NCI-H82 (cell line): ENCODE results near the gene ZC3H12D.
"Not testable (repeated sequence)": the region's sequence is repeated elsewhere in the genome, so short reads cannot be mapped to it uniquely, and the experiment has no call there.

Experiments used
- DNase-seq: peaks from one replicate; lab custom pipeline; 2025; lab: John Stamatoyannopoulos, UW

Gene ZC3H12D

GRCh38 chr6:149483849-149484655 lies 762 bp downstream of the ZC3H12D start:
- DNase-seq: no peak

GRCh38 chr6:149483334-149483725 lies 1.5 kb downstream of the ZC3H12D start:
- no peak for DNase-seq

DNA sequence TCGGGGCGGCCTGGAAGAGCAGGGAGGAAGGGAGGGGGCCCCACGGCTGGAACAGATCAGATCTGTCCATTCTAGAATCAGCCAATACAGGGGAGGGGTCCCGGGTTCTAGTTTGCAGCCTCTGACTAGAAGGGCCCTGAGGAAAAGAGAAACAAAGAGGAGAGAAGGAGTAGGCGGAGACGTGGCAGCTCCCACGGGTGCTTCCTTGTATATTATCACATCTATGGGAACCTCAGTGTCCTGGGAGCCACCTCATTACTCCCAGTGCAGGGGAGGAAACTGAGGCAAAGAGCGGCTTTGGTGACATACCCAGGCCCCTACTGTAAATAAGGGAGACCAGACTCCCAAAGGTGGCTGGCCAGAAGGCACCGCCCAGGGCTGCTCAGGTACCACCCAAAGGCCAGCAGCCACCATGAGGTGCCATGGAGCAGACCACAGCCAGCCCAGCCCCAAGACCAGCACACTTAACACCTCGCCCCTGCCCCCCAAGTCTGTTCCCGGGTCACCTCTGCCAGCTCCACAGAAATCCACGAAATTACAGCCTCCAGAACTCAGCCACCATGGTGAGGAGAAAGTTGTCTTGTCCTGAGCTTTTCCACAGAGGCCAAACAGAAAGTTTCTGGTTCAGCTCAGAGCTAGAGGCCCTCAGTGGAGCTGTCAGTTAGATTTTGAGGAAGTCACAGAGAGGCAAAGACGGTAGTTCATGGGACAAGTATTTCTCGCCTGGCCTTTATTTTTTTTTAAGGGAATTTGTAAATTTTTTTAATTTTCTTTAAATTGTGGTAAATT lies 2.1 kb downstream of the ZC3H12D start:
- no peak for DNase-seq

- no peak for DNase-seq
Observed at GRCh38 chr6:149480502-149481280, 4.1 kb downstream of the ZC3H12D start.

DNA sequence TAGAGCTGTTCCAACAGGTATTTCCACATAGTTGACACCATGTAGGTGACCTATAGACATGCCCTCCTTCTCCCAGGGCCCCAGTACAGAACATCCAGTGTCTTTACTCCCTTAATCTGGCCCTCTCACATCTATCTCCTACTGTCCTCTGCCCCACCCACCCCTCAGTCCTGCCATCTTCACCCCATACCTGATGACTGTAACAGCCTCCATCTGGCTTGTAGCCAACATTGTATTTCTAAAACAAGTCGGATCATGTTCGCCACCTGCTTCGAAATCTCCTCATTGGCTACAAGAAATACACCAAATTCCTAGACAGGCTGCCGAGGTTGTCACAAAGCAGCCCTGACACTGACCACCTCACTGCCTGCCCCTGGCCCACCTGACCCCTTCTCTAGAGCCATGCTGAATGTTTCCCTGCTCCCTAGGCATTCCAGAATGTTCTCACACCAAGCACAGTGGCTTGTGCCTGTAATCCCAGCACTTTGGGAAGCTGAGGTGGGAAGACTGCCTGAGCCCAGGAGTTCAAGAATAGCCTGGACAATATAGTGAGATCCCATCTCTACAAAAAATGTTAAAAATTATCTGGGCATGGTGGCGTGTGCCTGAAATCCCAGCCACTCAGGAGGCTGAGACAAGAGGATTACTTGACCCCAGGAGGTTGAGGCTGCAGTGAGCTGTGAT lies 6.0 kb downstream of the ZC3H12D start:
- peak; percentile 26 for DNase-seq

- no peak for DNase-seq
Observed at GRCh38 chr6:149477544-149477943, 7.3 kb downstream of the ZC3H12D start.

DNA sequence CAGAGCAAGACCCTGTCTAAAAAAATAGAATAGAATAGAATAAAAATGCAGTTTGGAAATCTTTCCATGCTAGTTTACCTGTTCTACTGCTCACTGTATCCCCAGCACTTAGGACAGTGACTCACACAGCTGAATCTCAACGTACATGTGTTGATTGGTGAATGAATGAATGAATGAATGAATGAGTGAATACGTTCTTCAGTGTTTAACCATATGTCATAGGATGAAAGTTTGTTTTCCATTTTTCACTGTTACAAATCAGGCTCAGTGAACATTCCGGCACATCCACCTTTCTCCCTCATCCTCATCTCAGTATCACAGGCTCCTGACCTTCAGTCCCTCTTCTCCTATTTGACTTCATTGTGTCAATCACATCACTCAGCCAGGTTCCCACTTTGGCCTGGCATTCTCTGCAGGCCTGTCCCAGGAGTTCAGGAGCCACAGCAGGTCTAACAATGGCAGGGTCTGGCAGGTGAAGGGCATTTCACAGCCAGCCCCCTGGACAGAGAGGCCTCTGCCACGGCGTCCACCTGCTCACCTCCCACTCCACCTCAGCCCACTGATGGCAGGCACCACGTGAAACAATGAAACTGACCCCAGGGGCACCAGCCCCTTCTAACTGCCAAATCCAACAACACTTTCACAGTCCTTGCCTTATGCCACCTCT lies 7.9 kb downstream of the ZC3H12D start:
- DNase-seq: no peak

- no peak for DNase-seq
Observed at GRCh38 chr6:149474108-149474935, 10.5 kb downstream of the ZC3H12D start.

GRCh38 chr6:149473080-149474052 lies 11.4 kb downstream of the ZC3H12D start:
- DNase-seq: peak; percentile 65

- DNase-seq: no peak
Observed at GRCh38 chr6:149472241-149472640, 12.6 kb downstream of the ZC3H12D start.

DNA sequence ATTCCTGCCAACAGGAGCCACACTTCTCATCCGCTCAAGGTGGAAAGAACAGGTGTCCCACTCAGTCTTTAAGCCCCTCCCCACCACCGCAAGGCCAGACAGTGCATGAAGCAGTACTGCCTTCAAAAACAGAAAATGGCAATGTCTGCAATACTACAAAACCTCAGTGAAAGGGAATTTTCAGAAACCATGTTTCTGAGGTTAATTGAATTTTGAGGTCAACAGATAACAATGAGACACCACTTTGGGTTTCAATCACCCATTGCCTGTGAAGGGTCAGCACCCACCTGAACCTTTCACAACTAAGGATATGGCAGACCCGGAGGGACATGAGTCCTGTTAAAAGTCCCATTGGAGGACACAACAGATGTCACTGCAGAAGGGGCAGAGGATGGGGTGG lies 13.0 kb downstream of the ZC3H12D start:
- no peak for DNase-seq

- no peak for DNase-seq
Observed at GRCh38 chr6:149470948-149471347, 13.9 kb downstream of the ZC3H12D start.

DNA sequence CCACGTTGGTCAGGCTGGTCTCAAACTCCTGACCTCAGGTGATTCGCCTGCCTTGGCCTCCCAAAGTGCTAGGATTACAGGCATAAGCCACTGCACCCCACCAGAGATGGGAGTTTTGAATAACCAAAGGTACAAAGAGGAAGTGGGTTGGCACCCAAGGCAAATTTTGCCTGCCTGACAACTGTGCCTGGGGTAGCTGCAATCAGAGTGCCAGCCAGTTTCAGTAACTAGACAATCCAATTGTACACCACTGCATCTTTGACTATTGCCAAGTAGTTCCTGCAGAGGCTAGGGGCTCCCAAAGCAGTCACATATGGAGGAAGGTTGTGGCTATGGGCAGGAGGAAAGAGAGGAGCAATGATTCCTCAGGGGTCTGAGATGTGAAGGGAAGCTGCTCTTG lies 16.6 kb downstream of the ZC3H12D start:
- DNase-seq: no peak

- DNase-seq: no peak
Observed at GRCh38 chr6:149467265-149467664, 17.5 kb downstream of the ZC3H12D start.

- DNase-seq: no peak
Observed at GRCh38 chr6:149464411-149464810, 20.4 kb downstream of the ZC3H12D start.

GRCh38 chr6:149463781-149464180 lies 21.0 kb downstream of the ZC3H12D start:
- no peak for DNase-seq

DNA sequence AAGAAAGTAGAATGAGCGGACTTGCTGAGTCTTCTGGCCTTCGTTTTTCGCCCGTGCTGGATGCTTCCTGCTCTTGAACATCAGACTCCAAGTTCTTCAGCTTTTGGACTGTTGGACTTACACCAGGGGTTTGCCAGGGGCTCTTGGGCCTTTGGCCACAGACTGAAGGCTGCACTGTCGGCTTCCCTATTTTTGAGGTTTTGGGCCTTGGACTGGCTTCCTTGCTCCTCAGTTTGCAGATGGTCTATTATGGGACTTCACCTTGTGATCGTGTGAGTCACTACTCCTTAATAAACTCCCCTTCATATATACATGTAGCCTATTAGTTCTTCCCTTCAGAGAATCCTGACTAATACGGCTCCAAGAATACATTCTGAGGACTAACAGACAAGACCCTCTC lies 22.1 kb downstream of the ZC3H12D start:
- not testable (repeated sequence) for DNase-seq

- no peak for DNase-seq
Observed at GRCh38 chr6:149461670-149462069, 23.1 kb downstream of the ZC3H12D start.

DNA sequence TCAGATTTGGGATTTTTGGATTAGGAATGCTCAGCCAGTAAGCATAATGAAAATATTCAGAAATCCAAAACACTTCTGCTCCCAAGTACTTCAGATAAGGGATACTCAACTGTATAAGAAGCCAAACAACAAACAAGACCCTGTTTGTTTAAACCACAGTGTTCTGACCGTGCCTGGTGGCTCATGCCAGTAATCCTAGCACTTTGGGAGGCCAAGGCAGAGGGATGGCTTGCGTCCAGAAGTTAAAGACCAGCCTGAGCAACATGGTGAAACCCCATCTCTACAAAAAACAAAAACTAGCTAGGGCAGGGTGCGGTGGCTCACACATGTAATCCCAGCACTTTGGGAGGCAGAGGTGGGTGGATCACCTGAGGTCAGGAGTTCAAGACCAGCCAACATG lies 24.6 kb downstream of the ZC3H12D start:
- DNase-seq: not testable (repeated sequence)
